Measurements from ENCODE around the gene TFAP2A.

DNA sequence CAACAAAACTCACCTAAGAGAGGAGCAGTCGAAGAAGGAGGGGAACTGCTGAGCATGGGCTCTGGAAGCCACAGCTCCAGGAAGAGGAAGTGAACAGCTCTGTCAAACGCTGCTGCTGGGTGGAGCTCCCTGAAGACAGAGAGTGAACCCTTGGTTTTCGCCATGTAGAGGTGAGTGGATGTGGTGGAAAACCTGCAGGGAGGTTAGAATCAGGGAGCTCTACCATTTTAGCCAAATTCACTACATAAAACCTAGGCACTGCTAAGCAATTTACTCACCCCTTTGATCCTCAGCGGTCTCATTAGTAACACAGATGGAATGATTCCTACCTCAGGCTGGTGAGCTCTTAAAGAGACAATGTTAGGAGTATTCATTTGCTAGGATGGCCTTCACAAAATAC, 19.4 kb upstream of the TFAP2A start:
- TF ChIP-seq, protein P1, sequence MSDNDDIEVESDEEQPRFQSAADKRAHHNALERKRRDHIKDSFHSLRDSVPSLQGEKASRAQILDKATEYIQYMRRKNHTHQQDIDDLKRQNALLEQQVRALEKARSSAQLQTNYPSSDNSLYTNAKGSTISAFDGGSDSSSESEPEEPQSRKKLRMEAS (CRISPR knock-in tag; IDR thresholded peaks at IDR 0.05), result no peak
- TF ChIP-seq GABPB1 (CRISPR knock-in tag; IDR thresholded peaks at IDR 0.05) (no peak), ZNF121 (CRISPR knock-in tag; IDR thresholded peaks at IDR 0.05) (no peak), ZNF263 (CRISPR knock-in tag; IDR thresholded peaks at IDR 0.05; ENCODE audit: low read depth) (no peak)
- TF ChIP-seq, protein P2, sequence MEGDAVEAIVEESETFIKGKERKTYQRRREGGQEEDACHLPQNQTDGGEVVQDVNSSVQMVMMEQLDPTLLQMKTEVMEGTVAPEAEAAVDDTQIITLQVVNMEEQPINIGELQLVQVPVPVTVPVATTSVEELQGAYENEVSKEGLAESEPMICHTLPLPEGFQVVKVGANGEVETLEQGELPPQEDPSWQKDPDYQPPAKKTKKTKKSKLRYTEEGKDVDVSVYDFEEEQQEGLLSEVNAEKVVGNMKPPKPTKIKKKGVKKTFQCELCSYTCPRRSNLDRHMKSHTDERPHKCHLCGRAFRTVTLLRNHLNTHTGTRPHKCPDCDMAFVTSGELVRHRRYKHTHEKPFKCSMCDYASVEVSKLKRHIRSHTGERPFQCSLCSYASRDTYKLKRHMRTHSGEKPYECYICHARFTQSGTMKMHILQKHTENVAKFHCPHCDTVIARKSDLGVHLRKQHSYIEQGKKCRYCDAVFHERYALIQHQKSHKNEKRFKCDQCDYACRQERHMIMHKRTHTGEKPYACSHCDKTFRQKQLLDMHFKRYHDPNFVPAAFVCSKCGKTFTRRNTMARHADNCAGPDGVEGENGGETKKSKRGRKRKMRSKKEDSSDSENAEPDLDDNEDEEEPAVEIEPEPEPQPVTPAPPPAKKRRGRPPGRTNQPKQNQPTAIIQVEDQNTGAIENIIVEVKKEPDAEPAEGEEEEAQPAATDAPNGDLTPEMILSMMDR (IDR thresholded peaks at IDR 0.05), result no peak
- TF ChIP-seq, protein P3, sequence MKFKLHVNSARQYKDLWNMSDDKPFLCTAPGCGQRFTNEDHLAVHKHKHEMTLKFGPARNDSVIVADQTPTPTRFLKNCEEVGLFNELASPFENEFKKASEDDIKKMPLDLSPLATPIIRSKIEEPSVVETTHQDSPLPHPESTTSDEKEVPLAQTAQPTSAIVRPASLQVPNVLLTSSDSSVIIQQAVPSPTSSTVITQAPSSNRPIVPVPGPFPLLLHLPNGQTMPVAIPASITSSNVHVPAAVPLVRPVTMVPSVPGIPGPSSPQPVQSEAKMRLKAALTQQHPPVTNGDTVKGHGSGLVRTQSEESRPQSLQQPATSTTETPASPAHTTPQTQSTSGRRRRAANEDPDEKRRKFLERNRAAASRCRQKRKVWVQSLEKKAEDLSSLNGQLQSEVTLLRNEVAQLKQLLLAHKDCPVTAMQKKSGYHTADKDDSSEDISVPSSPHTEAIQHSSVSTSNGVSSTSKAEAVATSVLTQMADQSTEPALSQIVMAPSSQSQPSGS (CRISPR knock-in tag; IDR thresholded peaks at IDR 0.05; ENCODE audit: borderline replicate concordance, low read depth), result no peak

Data from WTC11 (cell line).